ENCODE measurements around the gene FNDC4.

- no peak for TF ChIP-seq USF2 (CRISPR knock-in tag; IDR thresholded peaks at IDR 0.05)
- TF ChIP-seq ATF6 (CRISPR knock-in tag; IDR thresholded peaks at IDR 0.05), result no peak
- no peak for TF ChIP-seq ZNF396 (CRISPR knock-in tag; IDR thresholded peaks at IDR 0.05; ENCODE audit: borderline replicate concordance)
- TF ChIP-seq CTCF (IDR thresholded peaks at IDR 0.05), result no peak
- no peak for TF ChIP-seq ZNF263 (CRISPR knock-in tag; IDR thresholded peaks at IDR 0.05; ENCODE audit: low read depth)
- TF ChIP-seq FOXP4 (CRISPR knock-in tag; IDR thresholded peaks at IDR 0.05), result no peak
Measured at GRCh38 chr2:27502142-27502541, 7.1 kb upstream of the FNDC4 start.

All from WTC11 (cell line).